ENCODE results near the gene YDJC. TPM values are rescaled to one million over a fixed set of nuclear protein-coding genes. Genes with fewer than 3 reads are reported as not detected.

YDJC gene
- total and polyA plus RNA-seq, 2 of the 13 experiments (the other 11 are each of a cell fraction or from before 2014, with no cell fraction given), result 15.3 to 32.0 TPM

- TF ChIP-seq ZNF546 (CRISPR knock-in tag; conservative IDR thresholded peaks at IDR 0.05), result peak; percentile 65; the same call in 1 of the 2 replicates
- TF ChIP-seq ZNF17 (CRISPR knock-in tag; IDR thresholded peaks at IDR 0.05), result no peak
- TF ChIP-seq HDAC2 (CRISPR knock-in tag; IDR thresholded peaks at IDR 0.05), result 0 out of 2 replicates have a peak, but pooled peaks have one; percentile 27
- TF ChIP-seq SRSF1 (optimal IDR thresholded peaks at IDR 0.05; ENCODE audit: low read depth, low read length), result peak; percentile 35
- TF ChIP-seq RBM39 (IDR thresholded peaks at IDR 0.05; ENCODE audit: low read depth, low read length, poor library complexity, severe bottlenecking), result peak; percentile 16
- peak; percentile 41; the same call in 1 of the 2 replicates for TF ChIP-seq ZNF501 (CRISPR knock-in tag; IDR thresholded peaks at IDR 0.05)
- 0 out of 2 replicates have a peak, but pooled peaks have one; percentile 24 for TF ChIP-seq CSRNP1 (CRISPR knock-in tag; IDR thresholded peaks at IDR 0.05)
- TF ChIP-seq ZNF235 (CRISPR knock-in tag; IDR thresholded peaks at IDR 0.05; ENCODE audit: borderline replicate concordance), result 0 out of 2 replicates have a peak, but pooled peaks have one; percentile 15
- 0 out of 2 replicates have a peak, but pooled peaks have one; percentile 6 for TF ChIP-seq ZNF691 (CRISPR knock-in tag; IDR thresholded peaks at IDR 0.05; ENCODE audit: borderline replicate concordance, low read depth)
- TF ChIP-seq GABPB1 (CRISPR knock-in tag; IDR thresholded peaks at IDR 0.05), result no peak
- peak; percentile 21 for TF ChIP-seq MED8 (CRISPR knock-in tag; IDR thresholded peaks at IDR 0.05; ENCODE audit: insufficient replicate concordance)
- peak; percentile 53; the same call in 1 of the 2 replicates for TF ChIP-seq HDAC1 (CRISPR knock-in tag; IDR thresholded peaks at IDR 0.05)
- TF ChIP-seq RXRA (CRISPR knock-in tag; IDR thresholded peaks at IDR 0.05), result peak; percentile 85
- TF ChIP-seq PATZ1 (CRISPR knock-in tag; IDR thresholded peaks at IDR 0.05), result peak; percentile 31
- TF ChIP-seq ARID3A (IDR thresholded peaks at IDR 0.05; ENCODE audit: low read depth, low read length), result no peak
- peak; percentile 24; the same call in 1 of the 2 replicates for TF ChIP-seq ISL2 (CRISPR knock-in tag; IDR thresholded peaks at IDR 0.05)
- peak; percentile 73; the same call in 1 of the 2 replicates for TF ChIP-seq ZNF800 (CRISPR knock-in tag; IDR thresholded peaks at IDR 0.05)
- 0 out of 2 replicates have a peak, but pooled peaks have one; percentile 2 for TF ChIP-seq DMAP1 (CRISPR knock-in tag; IDR thresholded peaks at IDR 0.05)
- TF ChIP-seq ZNF776 (CRISPR knock-in tag; IDR thresholded peaks at IDR 0.05), result peak; percentile 12; the same call in 1 of the 2 replicates
- peak; percentile 74 for TF ChIP-seq RAD21 (CRISPR knock-in tag; IDR thresholded peaks at IDR 0.05)
Observed at GRCh38 chr22:21642584-21643448, 13.0 kb upstream of the YDJC start (continued).
